HG02981 (cell line): ENCODE data around the gene NUP35.

Source experiments
- ATAC-seq: cut with Tn5 transposase; IDR thresholded peaks from one replicate; pipeline ENCODE4 v1.9.1; 2021; ENCODE audit warnings: mild to moderate bottlenecking, moderate library complexity; ENCODE audit not compliant: unreplicated experiment

Gene NUP35, protein sequence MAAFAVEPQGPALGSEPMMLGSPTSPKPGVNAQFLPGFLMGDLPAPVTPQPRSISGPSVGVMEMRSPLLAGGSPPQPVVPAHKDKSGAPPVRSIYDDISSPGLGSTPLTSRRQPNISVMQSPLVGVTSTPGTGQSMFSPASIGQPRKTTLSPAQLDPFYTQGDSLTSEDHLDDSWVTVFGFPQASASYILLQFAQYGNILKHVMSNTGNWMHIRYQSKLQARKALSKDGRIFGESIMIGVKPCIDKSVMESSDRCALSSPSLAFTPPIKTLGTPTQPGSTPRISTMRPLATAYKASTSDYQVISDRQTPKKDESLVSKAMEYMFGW

DNA sequence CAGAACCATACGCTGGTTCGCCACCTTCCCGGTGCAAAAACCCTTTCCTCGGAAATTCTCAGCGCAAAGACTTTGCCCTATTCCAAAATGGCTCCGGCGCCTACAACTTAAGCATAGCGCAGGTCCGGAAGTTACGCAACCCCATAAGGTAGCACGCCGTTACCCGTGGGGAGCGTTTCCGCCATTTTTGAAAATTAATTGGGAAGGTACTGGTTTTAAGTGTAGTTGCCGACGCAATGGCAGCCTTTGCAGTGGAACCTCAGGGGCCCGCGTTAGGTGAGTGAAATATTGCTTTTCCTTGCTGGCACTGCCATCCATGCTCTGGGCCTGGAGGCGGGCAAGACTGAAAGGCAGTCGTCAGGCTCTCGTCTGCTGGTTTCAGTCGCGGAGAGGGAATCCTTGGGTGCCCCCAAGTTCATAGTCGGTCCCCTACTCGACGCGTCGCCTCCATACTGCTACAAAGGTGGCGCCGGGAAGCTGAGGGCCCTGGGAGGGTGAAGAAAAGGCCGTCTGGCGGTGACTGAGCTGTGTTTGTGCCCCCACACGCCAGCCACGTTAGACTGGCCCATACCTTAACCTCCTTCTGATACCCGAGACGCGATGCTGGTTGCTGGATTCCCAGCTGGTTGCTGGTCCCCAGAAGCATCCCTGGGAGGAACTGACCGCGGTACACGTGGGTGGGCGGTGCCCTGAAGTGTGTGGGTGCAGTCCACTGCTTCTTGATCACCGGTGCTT, at the start of gene NUP35:
TSS of gene NUP35 (plus strand) at position 222 of the 735 bp plus-strand sequence. CDS start at position 237, 15 bp downstream.
- peak; percentile 88 for ATAC-seq

DNA sequence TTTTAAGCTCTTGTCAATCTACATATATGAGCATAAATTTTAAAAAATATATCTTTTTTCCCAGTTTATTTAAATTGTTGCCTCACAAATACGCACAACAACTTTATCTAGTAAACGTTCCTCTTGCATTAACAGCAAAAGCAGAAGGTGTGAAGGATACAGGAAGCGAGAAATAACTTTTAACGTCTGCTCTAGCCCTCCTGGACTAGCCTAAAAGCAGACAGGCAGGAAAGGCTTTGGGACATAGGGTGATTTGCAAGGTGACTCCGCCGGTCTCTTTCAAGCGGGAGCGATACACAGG, 46.1 kb upstream of the NUP35 start:
- ATAC-seq, result no peak

- ATAC-seq, result peak; percentile 85
Observed at GRCh38 chr2:183078464-183079138, 45.6 kb upstream of the NUP35 start, which contains the start of gene DUSP19. TSS of gene DUSP19 (plus strand) at chr2:183078747. CDS start at chr2:183078934, 187 bp downstream.

DNA sequence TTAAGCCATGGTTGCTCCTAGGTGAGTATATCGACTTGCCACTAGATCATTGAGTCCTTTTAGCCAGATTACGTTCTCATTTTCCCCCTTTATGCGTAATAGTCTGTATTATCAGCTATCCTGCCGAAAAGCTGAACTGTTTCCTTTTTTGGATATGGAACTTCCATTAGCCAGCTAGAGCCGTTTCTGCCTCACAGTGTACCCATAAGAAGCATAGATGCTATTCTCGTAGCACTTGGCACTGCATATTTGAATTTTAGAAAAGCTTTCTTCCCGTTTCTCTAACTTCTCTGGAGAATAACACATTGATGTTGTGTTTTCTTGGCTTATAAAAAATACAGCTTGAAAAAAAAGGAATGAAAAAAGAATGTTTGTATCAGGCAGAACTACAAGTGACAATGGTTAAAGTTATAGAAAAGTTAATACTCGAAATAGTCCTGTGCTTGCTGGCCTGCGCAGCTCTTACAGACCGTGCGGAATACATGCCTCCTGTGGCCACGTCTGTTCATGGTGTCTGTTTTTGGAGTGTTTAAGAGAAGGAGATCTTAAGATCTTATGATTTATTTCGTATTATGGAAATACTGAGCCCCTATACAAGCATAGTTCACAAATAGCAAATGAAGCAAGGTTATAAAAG, 45.0 kb upstream of the NUP35 start:
- ATAC-seq, result peak; percentile 15

DNA sequence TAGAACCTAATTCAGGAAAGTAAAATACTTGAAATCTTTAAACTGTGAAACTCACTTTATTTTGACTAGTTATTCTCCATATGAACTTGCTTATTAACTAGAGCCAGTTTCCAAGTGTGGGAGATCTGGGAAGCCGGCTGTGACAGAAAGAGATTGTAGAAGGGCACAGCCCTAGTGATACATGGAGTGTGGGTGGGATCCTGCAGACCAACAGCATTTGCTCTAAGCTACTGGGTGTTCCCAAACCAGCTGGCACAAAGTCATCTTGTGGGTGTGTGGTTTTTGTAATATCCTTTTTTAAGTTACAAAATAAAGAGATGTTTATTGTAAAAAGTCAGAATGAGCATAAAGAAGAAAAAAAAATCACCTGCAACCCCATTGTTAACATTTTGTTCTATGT, 42.3 kb upstream of the NUP35 start:
- no peak for ATAC-seq

DNA sequence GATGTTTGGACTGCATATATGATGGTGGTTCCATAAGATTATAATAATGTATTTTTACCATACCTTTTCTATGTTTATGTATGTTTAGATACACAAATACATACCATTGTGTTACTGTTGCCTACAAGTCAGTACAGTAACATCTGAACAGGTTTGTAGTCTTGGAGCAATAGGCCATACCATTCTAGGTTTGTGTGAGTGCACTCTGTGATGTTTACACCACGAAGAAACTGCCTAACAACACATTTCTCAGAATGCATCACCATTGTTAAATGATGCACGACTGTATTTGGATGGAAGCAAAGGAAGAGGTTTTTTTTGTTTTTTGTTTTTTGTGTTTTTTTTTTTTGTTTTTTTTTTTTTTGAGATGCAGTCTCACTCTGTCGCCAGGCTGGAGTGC, 36.2 kb upstream of the NUP35 start:
- ATAC-seq, result peak; percentile 63

DNA sequence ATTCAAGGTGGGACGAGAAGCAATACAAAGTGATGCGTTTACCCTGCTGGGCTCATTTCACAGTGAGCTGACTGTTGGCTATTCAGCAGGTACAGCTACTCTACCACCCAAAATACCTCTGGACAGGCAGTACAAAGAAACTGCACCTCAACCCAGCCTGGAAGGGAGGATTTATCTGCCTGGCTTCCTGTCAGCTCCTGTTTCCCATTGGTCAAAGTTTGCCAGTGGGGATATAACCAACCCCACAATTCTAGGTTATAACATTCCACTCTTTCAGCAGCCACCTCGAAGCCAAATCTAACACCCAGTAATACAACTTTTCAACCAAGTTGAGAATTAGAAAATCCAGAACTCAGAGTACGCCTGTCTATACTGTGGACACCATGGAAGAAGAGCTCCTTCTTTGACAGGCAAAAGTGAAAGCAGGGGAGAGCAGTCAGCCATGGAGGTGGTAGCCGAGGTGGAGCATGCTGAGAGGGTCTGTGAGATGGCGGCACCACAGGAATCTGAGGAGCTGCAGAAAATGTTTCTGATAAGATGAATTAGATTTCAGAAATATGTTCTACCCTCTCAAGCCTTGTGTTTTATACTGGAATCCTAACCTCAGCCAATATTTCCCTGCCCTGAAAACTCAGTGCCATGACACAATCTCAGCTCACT, 34.9 kb upstream of the NUP35 start:
- ATAC-seq, result peak; percentile 28

- no peak for ATAC-seq
Observed at GRCh38 chr2:183091318-183091953, 32.8 kb upstream of the NUP35 start.

DNA sequence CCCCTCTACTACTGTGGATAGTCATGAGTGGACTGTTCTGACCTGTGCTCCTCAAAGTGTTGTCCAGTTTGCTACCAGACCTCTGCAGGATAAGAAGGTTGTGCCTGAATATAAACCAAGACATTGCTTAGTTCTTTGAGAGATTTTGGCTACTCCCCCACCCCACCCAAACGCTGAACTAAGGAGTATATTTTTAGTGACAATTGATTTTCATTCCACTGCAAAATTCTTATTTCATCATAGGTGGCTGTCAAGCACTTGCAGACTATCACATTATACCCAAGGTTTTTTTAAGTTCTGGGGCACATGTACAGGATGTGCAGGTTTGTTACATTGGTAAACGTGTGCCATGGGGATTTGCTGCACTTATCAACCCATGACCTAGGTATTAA, 32.3 kb upstream of the NUP35 start:
- no peak for ATAC-seq

- ATAC-seq, result peak; percentile 83
Observed at GRCh38 chr2:183093857-183094657, 30.2 kb upstream of the NUP35 start.

- no peak for ATAC-seq
Observed at GRCh38 chr2:183105402-183106134, 18.7 kb upstream of the NUP35 start.

- no peak for ATAC-seq
Observed at GRCh38 chr2:183112577-183112976, 11.7 kb upstream of the NUP35 start.

DNA sequence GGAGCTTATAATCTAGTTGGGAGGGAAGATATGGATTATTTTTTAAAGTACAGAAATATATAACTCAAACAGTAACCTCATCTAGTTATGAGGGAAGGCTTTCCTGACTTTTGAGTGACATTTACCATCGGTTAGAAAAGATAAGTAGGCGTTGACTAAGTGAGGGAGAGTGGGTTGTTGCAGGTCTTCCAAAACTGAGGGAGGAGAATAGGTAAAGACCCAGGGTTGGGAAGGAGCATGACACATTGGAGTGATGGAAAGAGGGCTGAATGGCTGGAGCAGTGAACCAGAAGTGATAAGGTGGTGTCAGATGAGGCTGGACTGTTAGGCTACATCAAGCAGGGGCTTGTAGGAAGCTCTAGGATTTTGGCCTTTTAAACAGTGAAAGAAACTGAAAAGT, 10.6 kb upstream of the NUP35 start:
- no peak for ATAC-seq

DNA sequence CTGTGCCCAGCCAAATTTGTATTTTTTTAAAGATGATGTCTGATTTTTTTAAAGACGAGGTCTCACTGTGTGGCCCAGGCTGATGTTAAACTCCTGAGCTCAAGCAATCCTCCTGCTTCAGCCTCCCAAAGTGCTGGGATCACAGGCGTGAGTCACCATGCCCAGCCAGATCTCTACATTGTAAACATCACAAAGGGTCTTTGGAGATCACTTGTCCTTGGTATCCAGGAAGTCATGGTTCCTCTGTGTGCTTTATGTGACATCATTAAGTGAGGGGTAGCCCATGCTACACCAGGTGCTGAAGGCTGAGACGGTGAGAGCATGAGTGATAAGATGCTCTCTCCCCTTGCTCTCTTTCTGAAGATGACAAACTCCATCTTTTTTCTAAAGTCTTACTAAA, 7.0 kb upstream of the NUP35 start:
- no peak for ATAC-seq

- no peak for ATAC-seq
Observed at GRCh38 chr2:183123117-183123958, 905 bp upstream of the NUP35 start.

DNA sequence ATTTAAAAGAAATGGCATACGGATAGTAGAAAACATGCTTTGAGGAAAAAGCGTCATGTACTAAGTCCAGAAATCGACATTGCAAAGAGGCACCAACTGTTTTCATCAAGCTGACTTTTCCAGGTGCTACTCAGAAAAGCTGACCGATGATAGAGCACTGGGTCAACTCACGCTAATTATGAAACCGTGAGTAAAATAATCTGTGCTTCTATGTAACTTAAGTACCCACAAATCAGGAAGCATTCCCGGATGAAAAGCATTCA, 353 bp upstream of the NUP35 start:
- ATAC-seq, result peak; percentile 34

GRCh38 chr2:183124957-183125255, 663 bp downstream of the NUP35 start:
- no peak for ATAC-seq

DNA sequence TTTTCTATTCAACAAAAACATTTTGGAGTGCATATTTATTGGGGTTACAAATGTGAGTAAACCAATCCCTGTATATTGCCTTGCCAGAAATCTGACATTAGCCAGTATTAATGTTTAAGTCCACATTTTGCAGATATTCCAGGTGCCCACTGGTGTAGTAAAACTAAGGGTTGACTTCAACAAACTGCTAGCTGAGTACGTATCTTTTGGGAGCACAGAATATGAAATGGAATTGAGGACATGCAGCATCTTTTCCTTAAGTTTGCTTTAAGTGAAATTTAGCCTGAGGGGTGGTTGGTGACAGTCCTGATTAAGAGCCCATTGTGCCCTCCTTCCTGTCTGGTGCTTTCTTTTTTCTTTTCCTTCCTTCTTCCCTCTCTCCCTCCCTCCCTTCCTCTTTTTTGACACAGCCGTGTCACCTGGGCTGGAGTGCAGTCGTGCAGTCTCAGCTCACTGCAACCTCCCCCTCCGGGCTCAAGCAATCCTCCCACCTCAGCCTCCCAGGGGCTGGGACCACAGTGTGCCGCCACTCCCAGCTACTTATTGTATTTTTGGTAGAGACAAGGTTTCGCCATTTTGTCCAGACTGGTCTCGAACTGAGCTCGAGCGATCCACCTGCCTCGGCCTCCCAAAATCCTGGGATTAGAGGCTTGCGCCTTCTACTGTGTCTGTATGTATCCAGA, 1.6 kb downstream of the NUP35 start:
- no peak for ATAC-seq
